HFFc6 (cell line): ENCODE data around the gene APOBEC3H. TPM values are rescaled to one million over a fixed set of nuclear protein-coding genes. Genes with fewer than 3 reads are reported as not detected.

ENCODE experiments used
- DNase-seq: peaks from one replicate; pipeline ENCODE4 v3.0.0-alpha.2; 2018
- H3K27ac Mint-ChIP-seq: 2 replicates; pipeline ENCODE4 v1.8.0; 2020; ENCODE audit warnings: mild to moderate bottlenecking, mixed read lengths
- H3K27me3 Mint-ChIP-seq: 2 replicates; pipeline ENCODE4 v1.8.0; 2021; ENCODE audit warnings: mild to moderate bottlenecking, moderate library complexity, mixed read lengths; ENCODE audit not compliant: insufficient read depth
- H3K36me3 Mint-ChIP-seq: 2 replicates; pipeline ENCODE4 v1.8.0; 2021; ENCODE audit warnings: low read depth, mixed read lengths
- H3K4me1 Mint-ChIP-seq: 2 replicates; pipeline ENCODE4 v1.8.0; 2020; ENCODE audit warnings: low read depth, mixed read lengths
- H3K4me3 Mint-ChIP-seq: 2 replicates; pipeline ENCODE4 v1.8.0; 2020; ENCODE audit warnings: mild to moderate bottlenecking, moderate library complexity, mixed read lengths
- H3K9me3 Mint-ChIP-seq: 2 replicates; pipeline ENCODE4 v1.8.0; 2020; ENCODE audit warnings: mild to moderate bottlenecking, mixed read lengths
- total RNA-seq, 6 experiments: library from RNA; stranded (reverse); fragmentation: NEBNext Ultra II Directional; extraction: Animal tissue kit (Norgen Biotek cat#: 25700); gene quantifications; 2 replicates in 1 of 6; 3 replicates in 5 of 6; pipeline ENCODE4 v1.2.3, GENCODE V29; 2021
- TF ChIP-seq, protein P1 (sequence below): fragments of 200-600 bp; sonication (generic); IDR thresholded peaks from 2 replicates; pipeline ENCODE4 v1.5.0; 2021; ENCODE audit warnings: antibody characterized with exemption, mild to moderate bottlenecking

Gene APOBEC3H
- total RNA-seq, 6 experiments from 2014 or later: 0.33 to 0.37 TPM; not detected in 4

DNA sequence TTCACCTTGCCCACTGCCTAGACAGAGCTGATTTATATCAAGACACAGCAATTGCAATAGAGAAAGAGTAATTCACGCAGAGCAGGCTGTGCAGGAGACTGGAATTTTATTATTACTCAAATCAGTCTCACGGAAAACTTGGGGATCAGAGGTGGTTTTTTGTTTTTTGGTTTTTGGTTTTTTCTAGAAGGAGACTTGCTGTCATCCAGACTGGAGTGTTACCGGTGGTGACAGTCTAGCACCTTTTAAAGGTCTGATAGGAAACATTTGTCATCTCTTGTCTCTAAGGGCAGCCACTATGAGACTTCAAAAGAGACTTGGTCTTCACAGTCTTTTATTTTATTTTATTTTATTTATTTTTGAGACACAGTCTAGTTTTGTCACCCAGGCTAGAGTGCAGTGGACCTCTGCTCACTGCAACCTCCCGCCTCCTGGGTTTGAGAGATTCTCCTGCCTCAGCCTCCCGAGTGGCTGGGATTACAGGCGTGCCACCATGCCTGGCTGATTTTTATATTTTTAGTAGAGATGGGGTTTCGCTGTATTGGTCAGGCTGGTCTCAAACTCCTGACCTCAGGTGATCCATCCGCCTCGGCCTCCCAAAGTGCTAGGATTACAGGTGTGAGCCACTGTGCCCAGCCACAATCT lies 19.1 kb downstream of the APOBEC3H start:
- TF ChIP-seq, protein P1, sequence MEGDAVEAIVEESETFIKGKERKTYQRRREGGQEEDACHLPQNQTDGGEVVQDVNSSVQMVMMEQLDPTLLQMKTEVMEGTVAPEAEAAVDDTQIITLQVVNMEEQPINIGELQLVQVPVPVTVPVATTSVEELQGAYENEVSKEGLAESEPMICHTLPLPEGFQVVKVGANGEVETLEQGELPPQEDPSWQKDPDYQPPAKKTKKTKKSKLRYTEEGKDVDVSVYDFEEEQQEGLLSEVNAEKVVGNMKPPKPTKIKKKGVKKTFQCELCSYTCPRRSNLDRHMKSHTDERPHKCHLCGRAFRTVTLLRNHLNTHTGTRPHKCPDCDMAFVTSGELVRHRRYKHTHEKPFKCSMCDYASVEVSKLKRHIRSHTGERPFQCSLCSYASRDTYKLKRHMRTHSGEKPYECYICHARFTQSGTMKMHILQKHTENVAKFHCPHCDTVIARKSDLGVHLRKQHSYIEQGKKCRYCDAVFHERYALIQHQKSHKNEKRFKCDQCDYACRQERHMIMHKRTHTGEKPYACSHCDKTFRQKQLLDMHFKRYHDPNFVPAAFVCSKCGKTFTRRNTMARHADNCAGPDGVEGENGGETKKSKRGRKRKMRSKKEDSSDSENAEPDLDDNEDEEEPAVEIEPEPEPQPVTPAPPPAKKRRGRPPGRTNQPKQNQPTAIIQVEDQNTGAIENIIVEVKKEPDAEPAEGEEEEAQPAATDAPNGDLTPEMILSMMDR: no peak
- Mint-ChIP-seq H3K27ac (no peak overlapping the region), H3K36me3 (no peaks in the 10 kb centered on the region), H3K4me3 (no peak overlapping the region), H3K9me3 (no peaks in the 10 kb centered on the region), H3K27me3 (peaks cover 46% of the 10 kb centered on the region), H3K4me1 (no peaks in the 10 kb centered on the region)
- no peak for DNase-seq

DNA sequence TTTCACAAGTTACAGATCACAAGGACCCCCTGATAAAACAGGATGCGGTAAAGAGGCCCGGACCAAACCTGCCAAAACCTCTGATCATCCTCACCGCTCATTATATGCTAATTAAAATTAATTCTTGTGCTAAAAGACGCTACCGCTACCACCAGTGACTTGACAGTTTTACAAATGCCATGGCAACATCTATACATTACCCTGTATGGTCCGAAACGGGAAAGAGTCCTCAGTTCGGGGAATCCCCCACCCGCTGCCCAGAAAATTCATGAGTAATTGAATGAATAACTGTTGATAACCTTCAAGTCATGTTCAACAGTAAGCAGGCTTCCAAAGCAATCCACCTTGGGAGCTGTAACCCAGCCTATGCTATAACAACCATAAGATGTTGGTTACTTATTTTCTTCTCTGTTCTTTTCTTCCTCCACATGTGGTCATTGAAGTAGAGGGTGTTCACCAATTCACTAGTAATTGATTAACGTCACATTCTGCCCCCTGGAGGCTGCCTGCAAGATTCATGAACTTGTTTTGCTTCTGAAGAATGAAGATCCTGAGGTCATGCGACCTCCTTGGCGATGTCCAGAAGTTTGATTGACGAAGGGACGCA lies 20.6 kb downstream of the APOBEC3H start:
- no peaks in the 10 kb centered on the region for H3K4me1 Mint-ChIP-seq
- H3K4me3 Mint-ChIP-seq: no peak overlapping the region
- H3K36me3 Mint-ChIP-seq: no peaks in the 10 kb centered on the region
- no peaks in the 10 kb centered on the region for H3K9me3 Mint-ChIP-seq
- TF ChIP-seq, protein P1: peak; percentile 78
- peak; percentile 15 for DNase-seq
- H3K27me3 Mint-ChIP-seq: peaks cover 40% of the 10 kb centered on the region
- no peak overlapping the region for H3K27ac Mint-ChIP-seq

DNA sequence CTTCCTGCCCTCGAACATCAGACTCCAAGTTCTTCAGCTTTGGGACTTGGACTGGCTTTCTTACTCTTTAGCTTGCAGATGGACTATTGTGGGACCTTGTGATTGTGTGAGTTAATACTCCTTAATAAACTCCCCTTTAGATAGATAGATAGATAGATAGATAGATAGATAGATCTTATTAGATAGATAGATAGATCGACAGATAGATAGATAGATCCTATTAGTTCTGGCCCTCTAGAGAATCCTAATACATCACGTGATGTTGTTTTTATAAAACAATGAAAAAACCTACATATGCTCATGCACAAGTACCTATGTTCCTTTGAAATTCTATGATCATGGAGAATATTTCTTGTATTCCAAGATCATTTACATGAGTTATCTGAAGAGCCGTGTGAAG lies 23.9 kb downstream of the APOBEC3H start:
- H3K4me1 Mint-ChIP-seq: no peaks in the 10 kb centered on the region
- H3K4me3 Mint-ChIP-seq: no peak overlapping the region
- no peaks in the 10 kb centered on the region for H3K36me3 Mint-ChIP-seq
- no peaks in the 10 kb centered on the region for H3K9me3 Mint-ChIP-seq
- no peak overlapping the region for H3K27ac Mint-ChIP-seq
- no peak for DNase-seq
- peaks cover 31% of the 10 kb centered on the region for H3K27me3 Mint-ChIP-seq
- TF ChIP-seq, protein P1: no peak

DNA sequence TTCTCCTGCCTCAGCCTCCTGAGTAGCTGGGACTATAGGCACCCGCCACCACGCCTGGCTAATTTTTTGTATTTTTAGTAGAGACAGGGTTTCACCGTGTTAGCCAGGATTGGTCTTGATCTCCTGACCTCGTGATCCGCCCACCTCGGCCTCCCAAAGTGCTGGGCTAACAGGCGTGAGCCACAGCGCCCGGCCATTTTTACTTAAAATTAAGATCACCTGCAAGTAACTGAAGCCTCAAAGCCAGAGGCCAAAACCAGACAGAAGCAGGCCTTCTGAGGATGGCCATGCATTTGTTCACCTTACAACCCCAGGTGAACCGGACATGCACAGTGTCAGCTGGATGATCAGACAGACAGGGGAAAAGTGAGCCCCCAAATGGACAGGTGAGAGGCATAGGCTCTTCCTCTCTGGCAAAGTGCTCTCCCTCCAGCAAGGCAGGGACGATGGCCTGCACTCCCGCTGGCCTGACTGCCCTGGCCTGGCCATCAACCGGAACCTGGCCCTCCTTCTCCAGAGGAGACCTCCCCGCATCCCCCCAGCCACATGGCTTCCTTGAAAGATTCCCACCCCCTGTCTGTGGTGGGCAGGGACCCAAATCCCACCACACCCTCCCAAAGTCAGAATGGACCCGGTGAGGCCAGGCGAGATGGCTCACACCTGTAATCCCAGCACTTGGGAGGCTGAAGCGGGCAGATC lies 25.9 kb downstream of the APOBEC3H start:
- no peak overlapping the region for H3K27ac Mint-ChIP-seq
- TF ChIP-seq, protein P1: no peak
- peaks cover 32% of the 10 kb centered on the region for H3K27me3 Mint-ChIP-seq
- no peaks in the 10 kb centered on the region for H3K36me3 Mint-ChIP-seq
- H3K4me1 Mint-ChIP-seq: no peaks in the 10 kb centered on the region
- no peak overlapping the region for H3K4me3 Mint-ChIP-seq
- no peaks in the 10 kb centered on the region for H3K9me3 Mint-ChIP-seq
- DNase-seq: no peak

DNA sequence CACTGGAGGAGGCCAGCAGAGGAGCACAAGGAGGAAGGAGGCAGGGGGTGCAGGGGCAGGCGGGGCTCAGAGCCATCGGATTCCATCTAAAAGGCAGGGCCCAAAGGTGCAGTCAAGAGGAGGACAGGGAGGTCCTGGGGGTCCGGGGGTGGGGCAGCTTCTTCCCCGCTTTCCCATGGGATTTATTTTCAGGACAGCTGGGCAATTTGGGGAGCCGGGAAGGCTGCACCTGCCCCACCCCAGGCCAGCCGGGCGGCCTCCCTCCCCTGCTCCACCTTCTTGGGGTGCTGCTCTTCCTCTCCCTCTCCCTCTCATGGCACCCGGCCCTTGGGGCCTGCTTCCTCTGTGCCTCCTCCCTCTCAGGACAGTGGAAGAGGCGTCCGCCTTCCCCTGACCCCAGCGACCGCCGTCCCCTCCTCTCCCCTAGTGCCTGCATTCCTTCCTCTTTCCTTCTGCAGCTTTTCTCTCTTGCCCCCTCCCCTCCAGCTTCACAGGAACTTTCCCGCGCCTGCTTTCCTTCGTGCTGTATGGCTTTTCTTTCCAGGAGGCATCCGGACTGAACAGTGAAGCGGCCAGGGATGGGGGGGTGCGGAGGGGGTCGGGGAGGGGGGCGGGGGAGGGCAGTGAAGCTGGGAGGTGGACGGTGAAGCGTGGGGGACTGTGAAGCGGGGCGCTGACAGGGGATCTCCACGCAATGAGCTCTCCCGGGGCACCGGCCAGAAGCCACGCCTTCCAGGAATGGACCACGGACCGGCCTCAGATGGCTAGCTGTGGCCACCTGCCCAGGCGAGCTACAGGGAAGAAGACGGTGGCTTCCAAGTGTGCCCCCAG lies 26.9 kb downstream of the APOBEC3H start:
- H3K4me3 Mint-ChIP-seq: no peak overlapping the region
- H3K36me3 Mint-ChIP-seq: no peaks in the 10 kb centered on the region
- DNase-seq: no peak

More for the DNA sequence above, 26.9 kb downstream of the APOBEC3H start:
- H3K9me3 Mint-ChIP-seq: no peaks in the 10 kb centered on the region
- TF ChIP-seq, protein P1: no peak
- no peak overlapping the region for H3K27ac Mint-ChIP-seq
- H3K27me3 Mint-ChIP-seq: peaks cover 27% of the 10 kb centered on the region
- H3K4me1 Mint-ChIP-seq: no peaks in the 10 kb centered on the region
